Urinary bladder (tissue), 4 donors: Measurements from ENCODE around the gene CA5A. TPM values are rescaled to one million over a fixed set of nuclear protein-coding genes. Genes with fewer than 3 reads are reported as not detected.
"Not testable (repeated sequence)": the region's sequence is repeated elsewhere in the genome, so short reads cannot be mapped to it uniquely, and the experiment has no call there.

Experiments
- DNase-seq: peaks from one replicate; pipeline ENCODE4 v3.0.0-alpha.2; 2015; ENCODE audit errors: extremely low spot score
- H3K27ac ChIP-seq: one replicate; pipeline ENCODE4 v1.5.1; 2013; ENCODE audit warnings: low read depth, mild to moderate bottlenecking, moderate library complexity
- H3K36me3 ChIP-seq: one replicate; pipeline ENCODE4 v1.6.1; 2013; ENCODE audit warnings: mild to moderate bottlenecking, moderate library complexity; ENCODE audit not compliant: insufficient read depth
- H3K4me1 ChIP-seq: one replicate; pipeline ENCODE4 v1.6.1; 2013; ENCODE audit warnings: mild to moderate bottlenecking, moderate library complexity; ENCODE audit not compliant: insufficient read depth
- H3K4me3 ChIP-seq: one replicate; pipeline ENCODE4 v1.5.1; 2013; ENCODE audit warnings: low read depth, low read length
- WGBS: extraction: QIAGEN DNeasy Blood & Tissue Kit; methylation state at CpG from one replicate; pipeline ENCODE4 v1.1.7; 2013; 5-methylcytosine and 5-hydroxymethylcytosine counted together
- polyA plus RNA-seq: library from polyadenylated mRNA; stranded (reverse); fragments of 200-250 nt; gene quantifications from one replicate; pipeline ENCODE4 v1.2.3, GENCODE V29; 2013
- total RNA-seq: library from RNA; depleted of rRNA; stranded (reverse); fragments of >200 nt; gene quantifications from one replicate; pipeline ENCODE4 v1.2.3, GENCODE V29; 2014
- donor health status: healthy with polysubstance abuse.
- donor health status: healthy.

Gene CA5A
- total and polyA plus RNA-seq, 2 donors, result not detected

GRCh38 chr16:87918338-87918737, 18.0 kb downstream of the CA5A start:
- Histone ChIP-seq H3K27ac (no peak overlapping the region), H3K4me1 (no peaks in the 10 kb centered on the region), H3K4me3 (no peak overlapping the region), H3K36me3 (no peaks in the 10 kb centered on the region)
- WGBS, result 83% methylated on average over 13 of the region's 13 CpGs
- no peak for DNase-seq

DNA sequence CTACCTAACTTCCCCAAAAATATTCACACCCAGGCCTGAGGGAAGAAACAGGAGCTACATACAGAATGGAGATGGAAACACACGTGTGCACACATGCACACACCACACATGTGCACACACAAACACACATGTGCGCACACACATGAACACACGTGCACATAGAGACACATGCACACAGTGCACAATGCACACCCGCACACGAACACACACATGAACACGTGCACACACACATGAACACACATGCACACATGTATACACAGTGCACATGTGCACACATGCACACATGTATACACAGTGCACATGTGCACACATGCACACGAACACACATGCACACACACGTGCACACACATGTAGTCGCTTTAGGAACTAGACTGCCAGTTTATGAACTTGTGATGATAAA, 18.8 kb downstream of the CA5A start:
- H3K27ac ChIP-seq, result no peak overlapping the region
- 88% methylated on average over 9 of the region's 9 CpGs for WGBS

GRCh38 chr16:87914812-87915211, 21.5 kb downstream of the CA5A start:
- Histone ChIP-seq H3K4me3 (no peak overlapping the region), H3K36me3 (no peaks in the 10 kb centered on the region), H3K27ac (no peak overlapping the region), H3K4me1 (no peaks in the 10 kb centered on the region)
- WGBS, result 89% methylated on average over 25 of the region's 25 CpGs
- DNase-seq, result no peak

More for the DNA sequence above, 18.8 kb downstream of the CA5A start:
- no peak overlapping the region for H3K4me3 ChIP-seq
- no peaks in the 10 kb centered on the region for H3K4me1 ChIP-seq
- DNase-seq, result no peak
- no peaks in the 10 kb centered on the region for H3K36me3 ChIP-seq

- not testable (repeated sequence) for H3K27ac ChIP-seq, DNase-seq, H3K36me3 ChIP-seq, H3K4me1 ChIP-seq, H3K4me3 ChIP-seq
- 76% methylated on average over 27 of the region's 27 CpGs for WGBS
Observed at GRCh38 chr16:87914021-87914725, 22.2 kb downstream of the CA5A start.

DNA sequence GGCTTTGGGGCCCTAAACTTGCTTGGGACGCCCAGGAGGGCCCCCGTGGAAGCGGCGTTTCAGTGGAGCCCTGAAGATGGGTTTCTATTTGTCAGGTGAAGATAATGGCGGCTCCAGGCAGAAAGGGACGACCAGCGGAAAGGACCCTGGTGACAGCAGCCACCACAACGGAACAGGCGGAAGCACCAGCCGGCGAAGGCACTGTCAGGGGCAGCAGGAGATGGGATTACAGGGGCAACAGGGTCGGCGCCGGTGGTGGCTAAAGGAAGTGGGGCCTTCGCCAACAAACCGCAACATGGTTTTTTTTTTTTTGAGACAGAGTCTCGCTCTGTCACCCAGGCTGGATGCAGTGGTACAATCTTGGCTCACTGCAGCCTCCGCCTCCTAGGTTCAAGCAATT, 23.6 kb downstream of the CA5A start:
- not testable (repeated sequence) for DNase-seq, H3K27ac ChIP-seq, H3K4me3 ChIP-seq, H3K4me1 ChIP-seq, H3K36me3 ChIP-seq
- 80% methylated on average over 18 of the region's 18 CpGs for WGBS

- H3K36me3 ChIP-seq, H3K27ac ChIP-seq, H3K4me3 ChIP-seq, H3K4me1 ChIP-seq: not testable (repeated sequence)
- 55% methylated on average over 23 of the region's 23 CpGs for WGBS
- DNase-seq, result peak; percentile 26
Observed at GRCh38 chr16:87911106-87911763, 25.1 kb downstream of the CA5A start.

DNA sequence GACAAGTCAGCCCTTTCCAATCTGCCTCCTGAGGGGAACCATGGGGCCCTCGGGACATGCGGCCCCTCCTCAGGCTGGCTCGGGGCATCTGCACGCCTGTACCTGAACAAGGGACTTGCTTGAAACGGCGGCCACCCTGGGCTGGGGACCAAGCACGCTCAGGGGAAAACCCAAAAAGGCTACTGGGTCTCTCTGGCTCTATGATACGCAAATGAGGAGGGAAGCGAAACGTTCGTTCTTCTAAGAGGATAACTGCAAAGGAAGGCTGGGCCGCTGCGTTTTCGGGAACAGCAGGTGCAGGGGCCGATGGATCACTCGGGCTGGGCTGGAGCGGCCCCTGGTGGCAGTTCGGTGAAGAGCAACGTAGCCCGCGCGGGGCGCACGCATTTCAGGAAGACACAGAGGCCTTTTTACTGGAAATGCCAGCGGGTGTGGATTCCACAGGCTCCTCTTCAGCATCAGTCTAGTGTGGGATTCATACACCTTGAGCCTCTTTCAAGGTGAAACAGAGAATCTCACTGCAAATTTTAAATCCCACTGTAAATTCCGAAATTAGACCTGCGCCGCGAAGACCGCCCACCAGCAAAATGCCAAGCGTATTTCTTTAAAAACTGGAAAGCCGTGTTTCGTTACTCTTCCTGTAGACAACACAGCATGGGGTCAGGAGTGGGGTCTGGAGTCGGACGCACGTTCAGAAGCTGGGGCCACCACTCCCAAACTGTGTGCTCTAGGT, 27.0 kb downstream of the CA5A start:
- not testable (repeated sequence) for H3K4me3 ChIP-seq, H3K36me3 ChIP-seq, H3K27ac ChIP-seq, H3K4me1 ChIP-seq, DNase-seq
- 35% methylated on average over 36 of the region's 36 CpGs for WGBS

- not testable (repeated sequence) for DNase-seq, H3K36me3 ChIP-seq
- 88% methylated on average over 11 of the region's 11 CpGs for WGBS
Observed at GRCh38 chr16:87908101-87908500, 28.2 kb downstream of the CA5A start.

GRCh38 chr16:87905521-87905920, 30.8 kb downstream of the CA5A start:
- H3K4me3 ChIP-seq, H3K36me3 ChIP-seq, DNase-seq, H3K4me1 ChIP-seq, H3K27ac ChIP-seq: not testable (repeated sequence)
- WGBS, result 88% methylated on average over 7 of the region's 7 CpGs

More at GRCh38 chr16:87908101-87908500, 28.2 kb downstream of the CA5A start:
- not testable (repeated sequence) for H3K4me1 ChIP-seq, H3K4me3 ChIP-seq, H3K27ac ChIP-seq

GRCh38 chr16:87904963-87905362, 31.4 kb downstream of the CA5A start:
- not testable (repeated sequence) for H3K36me3 ChIP-seq, DNase-seq, H3K4me3 ChIP-seq, H3K27ac ChIP-seq, H3K4me1 ChIP-seq
- 87% methylated on average over 5 of the region's 5 CpGs for WGBS

GRCh38 chr16:87900489-87900888, 35.8 kb downstream of the CA5A start:
- H3K4me1 ChIP-seq, H3K27ac ChIP-seq, H3K4me3 ChIP-seq, H3K36me3 ChIP-seq, DNase-seq: not testable (repeated sequence)
- WGBS, result 82% methylated on average over 12 of the region's 12 CpGs

- H3K4me1 ChIP-seq, result no peaks in the 10 kb centered on the region
- WGBS, result 71% methylated on average over 20 of the region's 20 CpGs
- DNase-seq, result no peak
- no peak overlapping the region for H3K4me3 ChIP-seq
- no peaks in the 10 kb centered on the region for H3K36me3 ChIP-seq
- H3K27ac ChIP-seq, result no peak overlapping the region
Observed at GRCh38 chr16:87897521-87898505, 38.5 kb downstream of the CA5A start.

DNA sequence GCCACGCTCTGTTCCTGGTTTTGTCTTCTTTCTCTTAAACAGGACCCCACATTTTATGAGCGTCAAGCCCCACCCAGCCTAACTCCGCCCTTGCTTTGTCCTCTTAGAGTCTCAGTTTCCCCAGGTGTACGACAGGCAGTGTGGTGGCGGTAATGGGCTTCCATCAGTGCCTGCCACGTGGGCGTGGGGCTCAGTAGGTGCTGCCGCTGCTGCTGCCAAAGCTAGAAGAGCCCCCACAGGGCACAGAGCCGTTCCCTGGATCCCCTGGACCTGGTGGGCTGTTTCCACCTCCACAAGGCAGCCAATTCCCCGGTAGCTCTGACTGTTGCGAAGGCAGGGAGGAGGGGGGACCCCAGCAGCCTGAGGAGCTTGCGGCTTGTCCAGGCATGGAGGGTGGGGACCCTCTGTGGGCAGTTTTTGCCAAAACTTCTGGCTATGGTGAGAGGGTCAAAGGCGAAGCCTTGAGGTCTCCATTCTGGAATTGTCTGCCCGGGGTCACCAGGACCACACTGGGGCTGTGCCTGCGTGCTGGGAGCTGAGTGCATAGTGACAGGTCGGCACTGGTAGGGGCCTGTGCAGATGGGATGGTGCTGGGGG, 39.3 kb downstream of the CA5A start:
- H3K4me1 ChIP-seq, H3K27ac ChIP-seq, H3K36me3 ChIP-seq, DNase-seq, H3K4me3 ChIP-seq: not testable (repeated sequence)
- 80% methylated on average over 16 of the region's 16 CpGs for WGBS
